Measurements from ENCODE around the gene SLC6A5.
"Not testable (repeated sequence)": the region's sequence is repeated elsewhere in the genome, so short reads cannot be mapped to it uniquely, and the experiment has no call there.

The SLC6A5 gene

GRCh38 chr11:20561915-20562314, 37.5 kb upstream of the SLC6A5 start:
- DNase-seq (ENCODE audit: low read depth): no peak
- no peak overlapping the region for H3K4me3 ChIP-seq (ENCODE audit: low read depth, low read length)

GRCh38 chr11:20563866-20564265, 35.5 kb upstream of the SLC6A5 start:
- TF ChIP-seq CTCF (IDR thresholded peaks at IDR 0.05; ENCODE audit: low read depth, low read length) (no peak), MYC (IDR thresholded peaks at IDR 0.05; ENCODE audit: low read depth, low read length) (no peak), MAX (IDR thresholded peaks at IDR 0.05; ENCODE audit: low read depth, low read length) (no peak), POLR2A (IDR thresholded peaks at IDR 0.05; ENCODE audit: extremely low read depth, insufficient read length) (no peak)
- no peak overlapping the region for H3K4me3 ChIP-seq (ENCODE audit: low read depth, low read length)
- no peak for DNase-seq (ENCODE audit: low read depth)

More at GRCh38 chr11:20561915-20562314, 37.5 kb upstream of the SLC6A5 start:
- no peak for TF ChIP-seq CTCF (IDR thresholded peaks at IDR 0.05; ENCODE audit: low read depth, low read length)
- TF ChIP-seq POLR2A (IDR thresholded peaks at IDR 0.05; ENCODE audit: extremely low read depth, insufficient read length): no peak
- TF ChIP-seq MYC (IDR thresholded peaks at IDR 0.05; ENCODE audit: low read depth, low read length): no peak
- no peak for TF ChIP-seq MAX (IDR thresholded peaks at IDR 0.05; ENCODE audit: low read depth, low read length)

- no peak overlapping the region for H3K4me3 ChIP-seq (ENCODE audit: low read depth, low read length)
- no peak for TF ChIP-seq POLR2A (IDR thresholded peaks at IDR 0.05; ENCODE audit: extremely low read depth, insufficient read length)
- no peak for TF ChIP-seq CTCF (IDR thresholded peaks at IDR 0.05; ENCODE audit: low read depth, low read length)
- TF ChIP-seq MYC (IDR thresholded peaks at IDR 0.05; ENCODE audit: low read depth, low read length): no peak
- no peak for TF ChIP-seq MAX (IDR thresholded peaks at IDR 0.05; ENCODE audit: low read depth, low read length)
- no peak for DNase-seq (ENCODE audit: low read depth)
These were observed 34.4 kb upstream of the SLC6A5 start for GRCh38 chr11:20564846-20565635.

GRCh38 chr11:20566115-20566514, 33.3 kb upstream of the SLC6A5 start:
- DNase-seq (ENCODE audit: low read depth); H3K4me3 ChIP-seq (ENCODE audit: low read depth, low read length): not testable (repeated sequence)

- H3K4me3 ChIP-seq (ENCODE audit: low read depth, low read length): no peak overlapping the region
- DNase-seq (ENCODE audit: low read depth): no peak
- no peak for TF ChIP-seq MYC (IDR thresholded peaks at IDR 0.05; ENCODE audit: low read depth, low read length)
- no peak for TF ChIP-seq CTCF (IDR thresholded peaks at IDR 0.05; ENCODE audit: low read depth, low read length)
- TF ChIP-seq POLR2A (IDR thresholded peaks at IDR 0.05; ENCODE audit: extremely low read depth, insufficient read length): no peak
- no peak for TF ChIP-seq MAX (IDR thresholded peaks at IDR 0.05; ENCODE audit: low read depth, low read length)
These were observed 32.6 kb upstream of the SLC6A5 start for GRCh38 chr11:20566591-20567434.

GRCh38 chr11:20579725-20580124, 19.7 kb upstream of the SLC6A5 start:
- DNase-seq (ENCODE audit: low read depth): not testable (repeated sequence)

More at GRCh38 chr11:20579725-20580124, 19.7 kb upstream of the SLC6A5 start:
- not testable (repeated sequence) for H3K4me3 ChIP-seq (ENCODE audit: low read depth, low read length)

All from NB4 (cell line).